Endodermal cell (in vitro differentiated cells): ENCODE results near the gene PRKAR1A. TPM values are rescaled to one million over a fixed set of nuclear protein-coding genes. Genes with fewer than 3 reads are reported as not detected.

ENCODE experiments used
- DNase-seq: peaks from one replicate; pipeline ENCODE4 v3.0.0-alpha.2; 2017
- H3K27ac ChIP-seq: 2 replicates; pipeline ENCODE4 v1.5.1; 2013; ENCODE audit warnings: mild to moderate bottlenecking, low read depth, low read length, moderate library complexity
- H3K27me3 ChIP-seq: 2 replicates; pipeline ENCODE4 v1.6.1; 2013; ENCODE audit warnings: mild to moderate bottlenecking, low read length, moderate library complexity; ENCODE audit not compliant: insufficient read depth, control insufficient read depth, poor library complexity, severe bottlenecking
- H3K36me3 ChIP-seq: 2 replicates; pipeline ENCODE4 v1.7.0; 2013; ENCODE audit warnings: mild to moderate bottlenecking, low read length, moderate library complexity; ENCODE audit not compliant: control insufficient read depth, insufficient read depth
- H3K4me1 ChIP-seq: one replicate; pipeline ENCODE4 v1.7.0; 2013; ENCODE audit warnings: low read length; ENCODE audit not compliant: control insufficient read depth, insufficient read depth
- H3K4me3 ChIP-seq: 2 replicates; pipeline ENCODE4 v1.5.1; 2013; ENCODE audit warnings: mild to moderate bottlenecking, low read length, moderate library complexity
- H3K9ac ChIP-seq: 2 replicates; pipeline ENCODE4 v1.6.1; 2013; ENCODE audit warnings: mild to moderate bottlenecking, low read length, moderate library complexity; ENCODE audit not compliant: poor library complexity, severe bottlenecking; ENCODE audit errors: extremely low read depth
- H3K9me3 ChIP-seq: 2 replicates; pipeline ENCODE4 v1.6.1; 2013; ENCODE audit warnings: mild to moderate bottlenecking, low read length, moderate library complexity; ENCODE audit not compliant: control insufficient read depth
- H3K27ac Mint-ChIP-seq: 2 replicates; pipeline ENCODE4 v1.8.0; 2020; ENCODE audit warnings: mixed read lengths
- H3K27me3 Mint-ChIP-seq: 2 replicates; pipeline ENCODE4 v1.8.0; 2021; ENCODE audit warnings: mild to moderate bottlenecking, mixed read lengths; ENCODE audit not compliant: insufficient read depth
- H3K36me3 Mint-ChIP-seq: 2 replicates; pipeline ENCODE4 v1.8.0; 2020; ENCODE audit warnings: low read depth, mixed read lengths
- H3K4me1 Mint-ChIP-seq: 2 replicates; pipeline ENCODE4 v1.8.0; 2020; ENCODE audit warnings: mixed read lengths
- H3K4me3 Mint-ChIP-seq: 2 replicates; pipeline ENCODE4 v1.8.0; 2020; ENCODE audit warnings: mild to moderate bottlenecking, moderate library complexity, mixed read lengths
- H3K9me3 Mint-ChIP-seq: 2 replicates; pipeline ENCODE4 v1.8.0; 2020; ENCODE audit warnings: mild to moderate bottlenecking, mixed read lengths
- CTCF ChIP-seq: fragments of 200-600 bp; sonication (generic); conservative IDR thresholded peaks from 2 replicates; pipeline ENCODE4 v1.5.0; 2021; ENCODE audit warnings: antibody characterized with exemption, mild to moderate bottlenecking
- WGBS, 2 experiments: methylation state at CpG; one replicate each; pipeline versions ENCODE4 v1.1.5 to v1.1.7; 2013; ENCODE audit warnings: missing lambda C conversion rate in 2 of 2, mixed read lengths in 1 of 2; ENCODE audit not compliant: insufficient coverage in 1 of 2, insufficient read length in 1 of 2; 5-methylcytosine and 5-hydroxymethylcytosine counted together
- total RNA-seq, 2 donors: library from RNA; stranded (reverse); fragmentation: NEBNext Ultra II Directional in 1 of 2; extraction: Animal tissue kit (Norgen Biotek cat#: 25700) in 1 of 2; gene quantifications; 2 replicates in 1 of 2; 3 replicates in 1 of 2; pipeline ENCODE4 v1.2.1, GENCODE V29; 2021

Gene PRKAR1A
- total RNA-seq, 2 donors from 2014 or later, result 194 to 227 TPM

DNA sequence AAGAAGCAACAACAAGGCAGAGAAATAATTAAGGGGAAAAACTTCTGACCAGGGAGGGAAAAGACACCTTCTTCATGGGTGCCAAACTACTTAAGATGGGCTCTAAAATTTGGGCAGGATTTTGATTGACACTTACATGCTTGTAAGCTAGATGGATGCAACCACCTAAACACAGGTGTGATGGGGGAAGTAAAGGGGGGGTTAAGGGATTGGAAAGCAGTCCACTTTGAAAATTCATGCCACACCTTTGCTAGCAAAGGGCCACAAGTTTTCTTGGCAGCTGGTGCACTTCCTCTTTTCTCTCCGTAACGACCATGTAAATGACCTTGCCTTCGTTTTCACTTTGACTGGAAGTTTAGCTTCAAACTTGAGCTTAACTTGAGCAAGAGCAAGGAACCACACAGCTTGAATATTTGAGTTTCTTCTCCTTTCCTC lies 14.3 kb upstream of the PRKAR1A start:
- no peaks in the 10 kb centered on the region for H3K9me3 ChIP-seq
- H3K4me1 ChIP-seq, result no peaks in the 10 kb centered on the region
- H3K36me3 ChIP-seq, result no peaks in the 10 kb centered on the region
- H3K27ac Mint-ChIP-seq, result no peak overlapping the region
- no peak for TF ChIP-seq CTCF
- no peaks in the 10 kb centered on the region for H3K27me3 ChIP-seq
- WGBS, 2 experiments, result 66 to 70% methylated on average over 3 of the region's 3 CpGs
- H3K4me3 Mint-ChIP-seq, result no peak overlapping the region
- H3K4me3 ChIP-seq, result no peak overlapping the region
- no peak overlapping the region for H3K27ac ChIP-seq
- peaks cover 6% of the 10 kb centered on the region for H3K9me3 Mint-ChIP-seq
- no peaks in the 10 kb centered on the region for H3K4me1 Mint-ChIP-seq
- H3K36me3 Mint-ChIP-seq, result no peaks in the 10 kb centered on the region
- DNase-seq, result no peak
- no peaks in the 10 kb centered on the region for H3K27me3 Mint-ChIP-seq
- H3K9ac ChIP-seq, result no peak overlapping the region

DNA sequence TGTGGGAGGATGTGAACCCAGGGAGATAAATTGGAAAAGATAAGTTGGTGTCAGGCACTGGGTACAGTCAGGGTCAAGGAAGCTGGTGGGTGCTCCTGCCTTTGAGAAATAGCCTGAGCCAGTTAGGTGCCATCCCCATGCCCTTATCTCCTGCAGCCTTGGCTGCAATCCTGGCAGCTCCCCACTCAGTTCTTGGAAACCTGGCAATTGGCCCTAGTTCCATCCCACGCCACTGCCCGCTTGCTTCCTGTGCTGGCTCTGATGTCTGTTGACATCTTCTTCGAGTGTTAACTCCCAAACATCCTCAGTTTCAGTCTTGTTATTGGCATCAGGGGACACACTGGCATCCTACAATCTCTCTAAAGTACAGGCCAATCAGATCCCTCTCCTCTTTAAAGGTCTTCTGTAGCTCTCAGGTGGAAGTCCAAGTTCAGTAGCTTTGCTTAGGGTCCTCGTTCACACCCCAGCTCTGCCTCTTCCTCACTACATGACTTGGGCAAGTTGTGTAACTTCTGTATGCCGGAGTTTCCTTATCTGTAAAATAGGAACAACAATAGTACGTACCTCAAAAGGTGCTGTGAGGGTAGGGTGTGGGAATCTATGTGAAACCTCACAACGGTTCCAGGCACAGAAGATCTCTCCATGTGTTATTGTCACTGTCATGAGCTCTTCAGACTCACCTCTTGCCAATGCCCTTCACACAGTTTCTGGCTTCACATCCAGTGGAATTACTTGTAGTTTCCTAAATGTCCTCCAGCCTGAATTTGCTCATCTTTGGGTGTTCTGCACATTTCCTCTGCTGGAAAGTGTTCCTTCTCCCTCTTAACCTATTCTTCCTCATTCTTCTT lies 13.5 kb upstream of the PRKAR1A start:
- Mint-ChIP-seq H3K9me3 (peaks cover 6% of the 10 kb centered on the region), H3K27ac (no peak overlapping the region), H3K27me3 (no peaks in the 10 kb centered on the region), H3K36me3 (no peaks in the 10 kb centered on the region), H3K4me1 (no peaks in the 10 kb centered on the region), H3K4me3 (no peak overlapping the region)
- no peak overlapping the region for H3K4me3 ChIP-seq
- no peaks in the 10 kb centered on the region for H3K9me3 ChIP-seq
- WGBS, 2 experiments, result 88 to 93% methylated on average over 3 to 7 of the region's 7 CpGs
- no peaks in the 10 kb centered on the region for H3K27me3 ChIP-seq
- H3K9ac ChIP-seq, result no peak overlapping the region
- H3K27ac ChIP-seq, result no peak overlapping the region
- DNase-seq, result no peak
- H3K36me3 ChIP-seq, result no peaks in the 10 kb centered on the region
- no peak for TF ChIP-seq CTCF
- no peaks in the 10 kb centered on the region for H3K4me1 ChIP-seq

- Histone ChIP-seq H3K4me1 (no peaks in the 10 kb centered on the region), H3K9me3 (no peaks in the 10 kb centered on the region), H3K27me3 (no peaks in the 10 kb centered on the region), H3K36me3 (no peaks in the 10 kb centered on the region), H3K27ac (no peak overlapping the region), H3K4me3 (no peak overlapping the region), H3K9ac (no peak overlapping the region)
- no peak for TF ChIP-seq CTCF
- no peaks in the 10 kb centered on the region for H3K4me1 Mint-ChIP-seq
- H3K27me3 Mint-ChIP-seq, result no peaks in the 10 kb centered on the region
- no peak overlapping the region for H3K27ac Mint-ChIP-seq
- WGBS, 2 experiments, result 86 to 94% methylated on average over 3 to 5 of the region's 5 CpGs
- H3K9me3 Mint-ChIP-seq, result peaks cover 6% of the 10 kb centered on the region
- no peaks in the 10 kb centered on the region for H3K36me3 Mint-ChIP-seq
- H3K4me3 Mint-ChIP-seq, result no peak overlapping the region
- no peak for DNase-seq
Measured at GRCh38 chr17:68499587-68499986, 12.6 kb upstream of the PRKAR1A start.
